Esophagus muscularis mucosa (tissue), 3 donors: Measurements from ENCODE around the gene GLYATL3.

Source experiments
- POLR2A ChIP-seq: fragments of 450-650 bp; IDR thresholded peaks from one replicate; pipeline ENCODE4 v1.6.1; 2017; ENCODE audit warnings: antibody characterized with exemption, moderate library complexity, mild to moderate bottlenecking, low read depth
- POLR2AphosphoS5 ChIP-seq, 2 donors: sonication (generic); formaldehyde crosslinking; IDR thresholded peaks; one replicate each; pipeline ENCODE4 v1.6.1; 2017; ENCODE audit warnings: antibody characterized with exemption in 2 of 2
- TF ChIP-seq, protein P1 (sequence below), 3 experiments: fragments of 200-600 bp in 2 of 3; fragments of 450-650 bp in 1 of 3; sonication (generic) in 2 of 3; IDR thresholded peaks; one replicate each; pipeline ENCODE4 v1.5.1; 2017 to 2019; ENCODE audit warnings: antibody characterized with exemption in 3 of 3, mild to moderate bottlenecking in 2 of 3, moderate library complexity in 1 of 3

DNA sequence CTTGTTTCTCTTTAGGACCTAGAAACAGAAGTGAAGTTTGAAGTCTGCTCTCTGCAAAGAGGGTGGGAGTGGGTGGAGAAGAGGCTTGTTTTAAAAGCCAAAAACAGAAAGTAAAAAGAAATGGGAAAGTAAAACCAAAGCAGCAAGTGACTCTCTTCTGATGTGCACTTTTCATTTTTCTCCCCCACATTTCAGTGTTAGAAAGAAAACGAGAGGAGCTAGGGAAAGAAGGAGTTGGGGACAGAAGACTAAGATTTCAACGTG, 52.1 kb downstream of the GLYATL3 start:
- TF ChIP-seq POLR2A, result no peak
- TF ChIP-seq, protein P1, sequence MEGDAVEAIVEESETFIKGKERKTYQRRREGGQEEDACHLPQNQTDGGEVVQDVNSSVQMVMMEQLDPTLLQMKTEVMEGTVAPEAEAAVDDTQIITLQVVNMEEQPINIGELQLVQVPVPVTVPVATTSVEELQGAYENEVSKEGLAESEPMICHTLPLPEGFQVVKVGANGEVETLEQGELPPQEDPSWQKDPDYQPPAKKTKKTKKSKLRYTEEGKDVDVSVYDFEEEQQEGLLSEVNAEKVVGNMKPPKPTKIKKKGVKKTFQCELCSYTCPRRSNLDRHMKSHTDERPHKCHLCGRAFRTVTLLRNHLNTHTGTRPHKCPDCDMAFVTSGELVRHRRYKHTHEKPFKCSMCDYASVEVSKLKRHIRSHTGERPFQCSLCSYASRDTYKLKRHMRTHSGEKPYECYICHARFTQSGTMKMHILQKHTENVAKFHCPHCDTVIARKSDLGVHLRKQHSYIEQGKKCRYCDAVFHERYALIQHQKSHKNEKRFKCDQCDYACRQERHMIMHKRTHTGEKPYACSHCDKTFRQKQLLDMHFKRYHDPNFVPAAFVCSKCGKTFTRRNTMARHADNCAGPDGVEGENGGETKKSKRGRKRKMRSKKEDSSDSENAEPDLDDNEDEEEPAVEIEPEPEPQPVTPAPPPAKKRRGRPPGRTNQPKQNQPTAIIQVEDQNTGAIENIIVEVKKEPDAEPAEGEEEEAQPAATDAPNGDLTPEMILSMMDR (IDR thresholded peaks at IDR 0.05), result no peak
- no peak for TF ChIP-seq POLR2AphosphoS5 (IDR thresholded peaks at IDR 0.05)
